8988T (cell line): Measurements from ENCODE around the gene KIAA1958.
"Not testable (repeated sequence)": the region's sequence is repeated elsewhere in the genome, so short reads cannot be mapped to it uniquely, and the experiment has no call there.

ENCODE experiments used
- DNase-seq: peaks from one replicate; pipeline ENCODE4 v3.0.0; 2011

KIAA1958 gene

DNA sequence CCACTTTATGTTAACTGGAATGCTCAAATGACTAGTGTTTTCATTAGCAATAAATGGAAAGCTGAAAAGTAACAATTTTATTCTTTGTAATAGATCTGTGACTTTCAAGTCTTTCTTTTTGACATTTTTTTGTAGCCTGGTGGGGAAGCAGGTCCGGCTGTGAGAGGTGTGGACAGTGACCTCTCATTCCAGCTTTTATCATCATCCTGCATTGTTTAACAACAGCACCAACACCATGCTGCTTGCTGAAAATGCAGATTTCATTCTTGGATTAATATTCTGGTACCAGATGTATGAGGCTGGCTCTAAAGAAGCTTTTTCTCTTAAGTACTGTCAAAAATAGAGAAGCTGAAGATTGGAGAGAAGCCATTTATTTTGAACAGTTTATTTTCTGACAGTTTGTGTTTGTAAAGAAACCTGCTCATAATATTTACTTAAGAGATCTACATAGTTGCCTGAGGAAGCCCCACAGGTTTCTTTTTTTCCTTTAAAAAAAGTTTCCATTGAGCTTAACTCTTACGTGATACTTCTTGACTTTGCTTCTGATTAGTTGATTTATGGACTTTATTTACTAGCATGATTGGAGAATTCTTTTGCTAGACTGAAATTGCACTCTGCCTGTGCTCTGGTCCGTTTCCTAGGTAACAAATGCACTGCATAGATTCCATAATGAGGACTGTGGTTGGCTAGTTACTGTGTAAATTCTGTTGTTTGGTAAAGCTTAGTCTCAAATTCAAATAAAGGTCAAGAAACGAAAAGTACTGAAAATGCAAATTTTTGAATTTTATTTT, 3.4 kb downstream of the KIAA1958 start:
- DNase-seq: no peak

DNA sequence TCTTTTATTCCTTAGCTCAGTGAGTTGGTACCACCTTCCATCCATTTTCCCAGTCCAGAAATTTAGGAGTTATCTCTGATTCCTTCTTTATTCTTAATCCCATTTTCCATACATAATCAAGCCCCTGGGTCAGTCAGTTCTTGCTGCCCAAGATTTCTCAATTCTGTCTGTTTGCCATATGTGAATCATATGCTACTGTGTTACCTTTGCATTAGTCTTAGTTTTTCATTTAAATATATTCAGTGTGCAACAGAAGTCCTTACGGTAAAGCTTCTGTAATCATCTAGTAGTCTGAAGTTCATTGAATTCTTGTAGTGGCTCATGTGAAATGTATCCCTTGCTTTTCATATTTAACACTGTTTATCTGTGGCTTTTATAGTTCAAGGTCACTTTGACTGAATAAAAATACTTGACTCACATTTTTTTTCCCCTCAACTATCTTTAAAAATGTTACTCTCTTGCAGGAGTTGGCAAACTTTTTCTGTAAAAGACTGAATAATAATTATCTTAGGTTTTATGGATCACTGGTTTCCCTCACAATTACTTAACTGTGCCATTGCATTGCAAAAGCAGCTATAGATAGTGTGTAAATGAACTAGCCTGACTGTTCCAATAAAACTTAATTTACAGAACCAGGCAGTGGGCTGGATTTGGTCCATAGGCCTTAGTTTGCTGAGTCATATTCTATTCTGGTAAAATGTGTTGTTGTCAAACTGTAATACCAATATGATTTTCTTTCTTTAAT, 6.9 kb downstream of the KIAA1958 start:
- DNase-seq: no peak

DNA sequence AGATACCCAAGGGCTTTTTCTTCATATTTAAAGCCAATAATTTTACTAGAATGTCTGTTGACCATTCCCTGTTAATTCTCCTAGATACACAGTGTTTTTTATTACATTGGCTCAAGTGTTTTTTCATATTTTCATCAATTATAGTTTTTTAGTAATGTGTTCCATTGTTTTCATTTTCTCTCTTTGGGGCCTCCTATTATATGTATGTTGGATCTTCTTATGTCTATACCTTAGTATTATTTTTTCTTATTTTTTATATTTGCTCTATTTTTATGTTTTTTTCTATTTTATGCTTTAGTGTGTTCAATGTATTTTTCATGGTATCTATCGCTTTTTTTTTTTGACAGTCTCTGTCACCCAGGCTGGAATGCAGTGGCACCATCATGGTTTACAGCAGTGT, 7.5 kb downstream of the KIAA1958 start:
- DNase-seq: no peak

DNA sequence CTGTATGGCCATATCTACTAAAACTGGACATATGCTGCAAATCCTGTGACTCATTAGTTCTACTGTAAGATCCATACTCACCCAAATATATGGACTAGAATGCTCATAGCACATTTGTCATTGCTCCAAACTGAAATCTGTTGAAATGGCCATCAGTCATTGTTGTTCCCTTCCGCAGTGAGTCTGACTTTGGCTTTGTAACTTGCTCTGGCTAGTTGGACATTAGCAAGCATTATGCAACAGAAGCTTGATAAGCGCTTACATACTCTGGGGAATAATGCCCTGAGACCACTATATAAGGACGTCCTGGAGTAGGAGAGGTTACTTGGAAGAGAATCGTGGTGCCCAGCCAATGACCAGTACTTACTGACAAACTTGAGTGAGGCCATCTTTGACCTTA, 9.0 kb downstream of the KIAA1958 start:
- no peak for DNase-seq

DNA sequence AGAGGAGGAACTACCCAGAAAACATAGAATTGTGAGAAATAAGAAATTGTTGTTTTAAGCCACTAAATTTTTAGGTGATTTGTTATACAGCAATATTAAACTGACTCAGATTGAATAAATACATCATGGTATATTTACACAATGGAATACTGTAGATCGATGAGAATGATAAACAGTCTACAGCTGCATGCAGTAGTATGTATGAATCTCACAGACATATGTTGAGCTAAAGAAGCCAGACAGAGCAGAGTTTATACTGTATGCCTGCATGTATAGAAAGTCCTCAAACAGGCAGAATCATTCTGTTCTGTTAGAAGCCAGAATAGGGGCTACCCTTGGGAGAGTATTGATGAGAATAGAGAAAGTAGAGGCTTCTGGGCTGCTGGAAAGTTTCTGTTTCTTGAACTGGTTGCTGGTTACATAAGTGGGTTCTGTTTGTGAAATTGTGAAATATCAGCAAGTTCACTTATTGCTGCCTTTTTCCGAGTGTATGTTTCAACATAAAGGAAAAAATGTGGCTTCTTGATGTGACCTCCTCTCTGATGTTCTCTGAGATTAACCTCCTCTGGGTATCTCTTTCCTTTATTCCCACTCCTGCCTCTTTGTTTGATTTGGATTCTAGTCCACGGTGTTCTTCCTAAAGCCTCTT, 9.6 kb downstream of the KIAA1958 start:
- DNase-seq: no peak

DNA sequence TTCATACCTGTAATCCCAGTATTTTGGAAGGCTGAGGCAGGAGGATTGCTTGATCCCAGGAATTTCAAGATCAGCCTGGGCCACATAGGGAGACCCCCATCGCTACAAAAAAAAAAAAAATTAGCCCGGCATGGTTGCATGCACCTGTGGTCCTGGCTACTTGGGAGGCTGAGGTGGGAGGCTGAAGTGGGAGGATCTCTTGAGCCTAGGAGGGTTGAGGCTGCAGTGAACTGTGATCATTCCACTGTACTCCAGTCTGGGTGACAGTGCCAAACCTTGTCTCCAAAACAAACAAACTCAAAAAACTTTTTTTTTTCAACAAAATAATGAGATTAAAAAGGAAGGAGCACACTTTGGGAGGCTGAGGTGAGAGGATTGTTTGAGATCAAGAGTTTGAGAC, 14.2 kb downstream of the KIAA1958 start:
- no peak for DNase-seq

DNA sequence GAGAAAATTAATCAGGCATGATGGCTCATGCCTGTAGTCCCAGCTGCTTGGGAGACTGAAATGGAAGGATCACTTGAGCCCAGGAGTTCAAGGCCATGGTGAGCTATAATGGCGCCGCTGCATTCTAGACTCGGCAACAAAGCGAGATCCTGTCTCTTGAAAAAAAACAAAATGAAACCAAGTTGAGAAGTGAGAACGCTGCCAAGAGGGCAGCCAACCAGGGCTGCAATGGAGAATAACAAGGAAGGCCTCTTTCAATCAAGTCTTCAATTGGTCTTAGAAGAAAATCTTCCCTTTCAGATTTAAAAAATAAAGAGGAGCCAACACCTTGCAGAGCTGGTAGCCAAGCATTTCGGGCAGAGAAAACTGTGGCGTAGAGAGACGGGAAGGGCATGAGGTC, 14.7 kb downstream of the KIAA1958 start:
- DNase-seq: no peak

DNA sequence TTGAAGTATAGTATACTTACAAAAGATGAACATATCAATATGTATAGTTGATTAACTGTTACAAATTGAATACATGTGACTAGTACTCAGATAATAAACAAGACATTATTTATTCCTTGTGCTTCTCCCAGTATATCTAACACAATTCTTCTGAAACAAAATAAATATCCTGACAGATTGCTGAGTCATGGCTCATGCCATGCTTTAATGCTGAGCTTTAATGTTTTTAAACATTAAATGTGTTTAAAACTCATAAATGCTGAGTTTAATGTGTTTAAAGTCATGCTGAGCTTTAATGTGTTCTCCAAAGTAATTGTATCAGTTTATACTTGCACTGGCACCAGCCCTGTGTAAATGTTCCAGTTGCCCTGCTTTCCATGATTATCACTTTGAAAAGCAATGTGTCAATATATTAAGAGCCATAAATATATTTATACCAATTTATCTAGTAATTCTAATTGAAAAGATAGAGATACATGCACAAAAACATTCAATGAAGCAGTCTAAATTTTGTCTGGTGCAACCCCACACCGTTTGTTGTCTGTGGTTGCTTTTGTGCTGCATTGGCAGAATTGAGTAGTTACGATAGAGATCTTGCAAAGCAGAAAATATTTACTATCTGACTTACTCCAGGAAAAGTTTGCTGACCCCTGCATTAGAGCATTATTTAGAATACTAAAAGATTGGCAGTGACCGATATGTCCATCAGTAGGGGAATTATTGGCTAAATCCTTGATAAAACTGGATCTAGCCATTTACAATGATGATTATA, 15.7 kb downstream of the KIAA1958 start:
- DNase-seq: no peak

DNA sequence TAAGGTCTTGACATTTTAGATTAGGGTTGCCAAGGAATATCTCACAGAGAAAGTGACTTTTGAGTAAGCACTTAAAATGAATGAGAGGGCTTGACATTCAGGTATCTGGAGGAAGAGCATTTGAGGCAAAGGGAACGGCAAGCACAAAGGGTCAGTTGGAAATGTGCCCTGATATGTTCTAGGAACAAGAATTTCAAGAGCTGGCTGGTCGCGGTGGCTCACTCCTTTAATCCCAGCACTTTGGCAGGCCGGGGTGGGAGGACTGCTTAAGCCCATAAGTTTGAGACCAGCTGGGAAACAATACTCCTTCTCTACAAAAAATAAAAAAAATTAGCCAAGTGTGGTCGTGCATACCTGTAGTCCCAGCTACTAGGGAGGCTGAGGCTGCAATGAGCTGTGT, 16.5 kb downstream of the KIAA1958 start:
- DNase-seq: no peak

DNA sequence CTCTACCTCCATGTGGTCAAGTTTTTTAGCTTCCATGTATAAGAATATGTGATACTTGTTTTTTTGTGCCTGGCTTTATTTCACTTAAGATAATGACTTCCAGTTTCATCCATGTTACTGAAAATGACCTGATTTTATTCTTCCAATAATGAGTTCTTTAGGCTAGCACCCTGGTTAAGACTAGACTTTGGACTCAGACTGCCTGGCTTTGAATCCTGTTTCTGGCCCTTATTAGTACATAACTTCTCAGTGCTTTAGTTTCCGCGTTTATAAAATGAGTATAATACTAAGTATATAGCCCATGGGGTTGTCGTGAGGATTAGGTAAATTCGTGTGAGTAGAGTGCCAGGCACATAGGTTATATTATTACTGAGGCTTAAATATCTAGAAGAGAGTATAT, 18.5 kb downstream of the KIAA1958 start:
- no peak for DNase-seq

DNA sequence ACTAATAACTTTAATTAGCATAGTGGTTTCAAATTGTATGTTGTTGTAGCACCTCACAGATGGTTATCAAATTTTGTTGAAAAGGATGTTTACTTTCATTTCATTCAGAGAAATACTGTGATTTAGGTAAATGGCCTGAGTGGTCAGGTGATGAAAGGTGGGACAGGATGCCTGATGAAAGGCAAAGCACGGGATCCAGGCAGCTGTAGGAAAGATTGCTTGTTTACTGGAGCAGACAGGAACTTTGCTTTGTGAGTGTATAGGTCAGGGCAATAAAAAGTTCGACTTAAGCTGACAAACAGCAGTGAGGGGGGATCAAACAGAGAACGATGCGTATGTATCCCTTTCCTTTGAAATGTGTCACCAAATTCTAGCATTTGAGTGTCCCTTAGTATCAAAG, 19.0 kb downstream of the KIAA1958 start:
- no peak for DNase-seq

DNA sequence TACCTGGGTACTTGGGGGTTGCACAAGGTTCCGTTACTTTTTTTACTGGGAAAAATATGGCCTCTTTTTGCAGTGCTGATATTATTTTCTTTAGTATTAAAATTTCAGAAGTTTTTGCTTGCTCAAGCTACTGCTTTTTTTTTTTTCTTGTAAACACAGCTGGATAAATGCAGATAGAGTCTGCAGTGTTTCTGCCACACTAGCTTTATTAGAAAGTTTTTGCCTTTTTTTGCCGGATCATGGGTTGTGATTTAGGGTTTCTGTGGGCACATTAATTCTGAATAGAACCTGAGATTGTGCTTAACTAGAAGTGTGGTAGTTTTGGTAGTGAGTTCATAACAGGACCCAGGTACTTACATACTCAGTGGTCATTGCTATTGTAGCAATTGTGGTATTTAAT, 19.9 kb downstream of the KIAA1958 start:
- no peak for DNase-seq

DNA sequence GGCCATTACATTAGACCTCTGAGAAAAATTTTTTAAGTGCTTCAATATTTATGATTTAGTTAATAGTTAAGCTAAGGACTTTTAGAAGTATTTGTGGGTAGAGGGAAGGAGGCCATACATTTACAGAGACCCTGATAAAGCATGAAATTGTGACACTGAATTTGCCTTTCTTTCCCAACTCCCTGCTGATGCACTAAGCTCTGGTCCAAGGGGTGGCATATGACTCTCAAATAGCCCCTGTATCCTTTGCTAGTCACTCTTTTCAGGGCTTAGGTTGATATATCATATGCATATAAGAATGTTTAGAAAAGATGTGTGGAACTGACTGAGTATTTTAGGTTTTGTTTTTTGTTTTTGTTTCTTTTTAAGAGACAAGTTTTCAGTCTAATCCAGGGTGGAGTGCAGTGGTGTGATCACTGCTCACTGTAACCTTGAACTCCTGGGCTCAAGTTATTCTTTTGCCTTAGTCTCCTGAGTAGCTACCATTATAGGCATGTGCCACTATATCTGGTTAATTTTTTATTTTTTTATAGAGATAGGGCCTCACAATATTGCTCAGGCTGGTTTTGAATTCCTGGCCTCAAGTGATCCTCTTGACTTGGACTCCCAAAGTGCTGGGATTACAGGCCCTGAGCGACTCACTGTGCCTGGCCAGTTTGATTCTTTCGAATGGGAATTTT, 20.5 kb downstream of the KIAA1958 start:
- DNase-seq: no peak

DNA sequence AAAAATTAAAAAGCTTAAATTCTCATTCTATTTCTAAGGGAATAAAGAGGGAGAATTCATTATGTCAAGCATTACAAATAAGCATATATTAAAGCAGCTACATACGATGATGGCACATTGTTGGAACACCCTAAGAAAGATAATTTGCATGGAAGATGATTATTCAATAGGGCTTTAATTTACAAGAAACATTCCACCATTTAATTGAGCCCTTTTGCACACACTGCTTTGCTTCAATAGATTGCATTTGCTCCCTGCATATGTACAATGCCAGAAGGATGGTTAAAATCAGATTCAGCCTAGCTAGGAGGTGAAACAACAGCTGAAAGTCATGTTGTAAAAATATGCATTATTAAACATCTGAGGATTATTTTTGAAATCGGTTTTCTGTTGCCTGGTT, 21.8 kb downstream of the KIAA1958 start:
- DNase-seq: no peak

DNA sequence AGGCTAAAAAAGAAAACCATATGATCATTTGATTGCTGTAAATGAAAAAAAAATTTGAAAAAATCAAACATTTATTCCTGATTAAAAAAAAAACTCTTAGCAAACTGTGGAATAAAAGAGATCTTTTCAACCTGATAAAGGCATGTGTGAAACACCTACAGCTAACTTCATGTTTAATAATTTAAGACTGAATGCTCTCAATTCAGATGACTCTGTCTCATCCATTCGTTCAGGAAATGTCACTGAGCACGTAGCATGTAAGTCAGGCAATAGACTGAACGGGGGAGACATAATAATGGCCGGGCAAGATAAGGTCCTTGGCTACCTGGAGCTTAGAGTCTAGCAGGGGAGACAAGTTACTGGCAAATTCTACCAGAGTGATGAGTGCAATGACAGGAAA, 25.8 kb downstream of the KIAA1958 start:
- not testable (repeated sequence) for DNase-seq

DNA sequence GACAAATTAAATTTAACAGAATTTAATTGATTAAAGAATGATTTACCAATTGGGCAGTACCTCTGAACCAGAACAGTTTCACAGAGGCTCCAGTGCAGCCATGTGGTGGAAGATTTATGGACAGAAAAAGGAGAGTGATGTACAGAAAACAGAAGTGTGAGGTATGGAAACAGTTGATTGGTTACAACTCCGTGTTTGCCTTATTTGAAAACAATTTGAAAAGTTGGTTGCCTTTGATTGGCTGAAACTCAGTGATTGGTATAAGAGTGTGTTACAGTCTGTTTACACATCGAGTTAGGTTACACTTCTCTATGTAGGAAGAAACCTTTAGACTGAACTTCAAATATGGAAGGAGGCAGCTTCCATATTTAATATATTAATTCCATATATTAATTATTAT, 30.1 kb downstream of the KIAA1958 start:
- DNase-seq: no peak

DNA sequence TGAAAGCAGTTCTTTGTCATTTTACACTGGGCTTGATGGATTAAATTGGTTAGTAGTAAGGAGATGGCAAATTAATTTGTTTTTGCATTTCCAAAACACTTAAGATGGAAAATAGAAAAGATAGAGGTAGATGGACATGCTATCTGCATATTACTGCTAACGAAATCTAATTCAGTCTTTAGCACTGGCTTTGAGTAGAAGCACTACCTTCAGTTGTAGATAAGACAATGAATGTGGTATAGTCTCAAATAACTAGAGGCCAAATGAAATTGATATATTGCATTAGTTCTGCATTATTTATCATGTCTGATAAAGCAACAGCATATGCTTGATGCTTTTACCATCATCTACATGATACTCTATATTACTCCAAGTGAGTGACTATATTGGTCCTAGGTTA, 33.4 kb downstream of the KIAA1958 start:
- no peak for DNase-seq

DNA sequence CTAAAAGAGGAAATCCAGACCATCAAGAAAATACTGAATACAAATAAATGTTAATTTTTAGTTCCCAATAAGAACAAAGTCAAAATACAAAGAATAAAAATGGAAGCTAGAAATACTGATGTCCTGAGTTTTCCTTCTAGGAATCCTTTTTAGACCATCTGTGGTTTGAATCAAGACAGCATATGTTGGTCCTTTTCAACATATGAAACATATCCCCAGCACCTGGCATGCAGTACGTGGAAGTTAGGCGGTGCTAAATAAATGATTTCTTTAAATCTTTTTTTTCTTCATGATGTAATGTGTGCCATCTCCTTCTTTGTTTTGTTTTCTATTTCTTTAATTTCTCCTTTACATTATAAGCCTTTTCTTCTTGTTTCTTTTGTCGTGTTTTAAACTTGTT, 34.0 kb downstream of the KIAA1958 start:
- no peak for DNase-seq

DNA sequence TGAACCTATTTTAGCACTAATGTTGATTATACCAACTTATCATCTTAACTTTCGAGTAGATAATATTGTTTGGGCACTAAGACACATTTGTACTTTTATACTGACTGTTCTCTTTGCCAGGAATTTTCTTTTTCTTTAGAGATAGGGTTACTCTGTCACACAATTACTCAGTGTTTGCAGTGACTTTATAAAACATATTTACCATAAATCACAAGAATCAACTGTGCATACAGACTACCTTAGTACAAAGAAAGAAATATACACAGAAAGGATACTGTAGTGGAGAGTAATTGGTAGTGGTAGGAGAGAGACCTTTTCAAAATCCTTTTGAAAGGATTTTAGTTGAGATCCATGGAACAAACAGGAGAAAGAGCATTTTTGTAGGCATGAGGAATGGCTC, 40.3 kb downstream of the KIAA1958 start:
- DNase-seq: no peak

DNA sequence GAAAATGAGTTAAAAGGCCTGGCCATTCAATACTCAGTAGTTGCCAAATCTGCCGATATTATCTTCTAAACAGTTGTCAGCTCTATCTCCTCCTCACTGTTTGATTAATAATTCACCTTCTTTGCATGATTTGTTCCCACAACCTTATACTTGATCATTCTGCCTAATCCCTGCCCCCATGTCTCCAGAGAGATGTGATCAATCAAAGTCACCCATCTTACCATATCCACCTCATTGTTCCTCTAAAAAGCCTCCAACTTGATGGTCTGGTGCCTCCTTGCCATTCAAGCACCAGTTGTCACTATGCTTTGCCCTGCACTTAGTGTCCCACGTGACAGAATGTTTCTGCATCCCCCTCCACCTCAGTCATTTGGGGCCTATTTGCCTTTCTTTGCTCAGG, 41.3 kb downstream of the KIAA1958 start:
- DNase-seq: no peak

DNA sequence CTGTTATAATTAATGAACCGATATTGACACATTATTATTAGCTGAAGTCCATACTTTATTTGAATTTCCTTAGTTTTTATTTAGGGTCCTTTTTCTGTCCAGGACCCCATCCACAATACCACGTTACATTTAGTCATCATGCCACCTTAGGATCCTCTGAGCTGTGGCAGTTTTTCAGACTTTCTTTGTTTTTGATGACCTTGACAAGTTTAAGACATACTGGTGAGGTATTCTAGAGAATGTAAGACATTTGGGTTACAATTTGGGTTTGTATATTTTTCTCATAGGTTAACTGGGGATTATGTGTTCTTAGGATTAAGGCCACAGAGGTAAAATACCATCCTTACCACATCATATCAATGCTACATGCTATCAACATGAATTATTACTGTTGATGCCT, 42.7 kb downstream of the KIAA1958 start:
- no peak for DNase-seq

DNA sequence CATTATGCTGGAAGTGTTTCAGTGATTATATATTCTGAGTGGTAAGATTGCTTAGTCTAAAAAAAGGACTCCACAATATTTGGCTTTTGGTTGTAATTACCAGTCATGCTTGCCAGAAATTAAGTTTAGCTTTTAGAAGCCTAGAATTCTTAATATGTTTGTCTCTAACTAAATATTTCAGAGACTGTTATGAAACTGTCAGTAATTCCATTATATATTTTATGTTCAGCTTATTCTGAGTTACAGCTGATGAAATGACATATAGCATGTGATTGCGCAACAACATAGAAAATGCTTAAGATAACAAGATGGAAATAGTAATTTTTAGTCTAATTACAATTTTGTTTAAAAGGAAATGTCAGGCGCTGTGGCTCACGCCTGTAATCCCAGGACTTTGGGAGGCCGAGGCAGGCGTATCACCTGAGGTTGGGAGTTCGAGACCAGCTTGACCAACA, 44.2 kb downstream of the KIAA1958 start:
- DNase-seq: no peak
